ENCODE data around the gene SLC49A3. TPM values are rescaled to one million over a fixed set of nuclear protein-coding genes. Genes with fewer than 3 reads are reported as not detected.

The SLC49A3 gene
- total RNA-seq, 1 experiment from 2014 or later, result 6.9 TPM

DNA sequence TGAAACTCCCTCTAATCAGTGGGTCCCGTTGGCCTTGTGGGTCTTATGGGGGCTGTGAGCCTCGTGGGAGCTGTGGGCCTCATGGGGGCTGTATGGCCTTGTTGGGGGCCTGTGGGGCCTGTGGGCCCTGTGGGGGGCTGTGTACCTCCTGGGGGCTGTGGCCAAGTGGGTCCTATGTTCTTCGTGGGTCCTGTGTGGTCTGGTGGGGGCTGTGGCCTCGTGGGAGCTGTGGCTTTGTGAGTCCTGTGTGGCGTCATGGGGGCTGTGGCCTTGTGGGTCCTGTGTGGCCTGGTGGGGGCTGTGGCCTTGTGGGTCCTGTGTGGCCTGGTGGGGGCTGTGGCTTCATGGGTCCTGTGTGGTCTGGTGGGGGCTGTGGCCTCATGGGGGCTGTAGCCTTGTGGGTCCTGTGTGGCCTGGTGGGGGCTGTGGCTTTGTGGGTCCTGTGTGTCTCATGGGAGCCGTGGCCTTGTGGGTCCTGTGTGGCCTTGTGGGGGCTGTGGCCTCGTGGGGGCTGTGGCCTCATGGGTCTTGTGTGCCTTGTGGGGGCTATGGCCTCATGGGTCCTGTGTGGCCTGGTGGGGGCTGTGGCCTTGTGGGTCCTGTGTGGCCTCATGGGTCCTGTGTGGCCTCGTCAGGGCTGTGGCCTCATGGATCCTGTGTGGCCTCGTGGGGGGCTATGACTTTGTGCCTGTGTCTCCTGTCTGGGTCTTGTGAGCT is 24.1 kb upstream of the SLC49A3 start:
- H3K4me1 ChIP-seq (ENCODE audit: insufficient read depth, low read length), result no peaks in the 10 kb centered on the region
- peaks cover 2% of the 10 kb centered on the region for H4K20me1 ChIP-seq (ENCODE audit: control insufficient read depth, insufficient read depth, insufficient read length)
- H3K9ac ChIP-seq (ENCODE audit: extremely low read depth, insufficient read length, low read length), result no peak overlapping the region
- no peak overlapping the region; the same call in 1 of the 2 replicates for H3K14ac ChIP-seq (ENCODE audit: insufficient read depth, low read length)
- no peaks in the 10 kb centered on the region for H3K27me3 ChIP-seq (ENCODE audit: insufficient read depth, low read length)
- no peak overlapping the region for H3K4me2 ChIP-seq (ENCODE audit: insufficient read depth, insufficient read length, low read length)
- H3K56ac ChIP-seq (ENCODE audit: insufficient read length, low read depth, low read length), result no peak overlapping the region
- H2AK5ac ChIP-seq (ENCODE audit: insufficient read length, low read length), result no peak overlapping the region
- peaks cover 28 to 33% (median 30%) of the 10 kb centered on the region in 3 experiments for H3K36me3 Mint-ChIP-seq (ENCODE audit: insufficient read depth in 1 of 3, low read depth in 3 of 3)
- H3K27ac Mint-ChIP-seq, result no peak overlapping the region
- H3T11ph ChIP-seq (ENCODE audit: low read length), result no peak overlapping the region
- no peak overlapping the region for H3K27ac ChIP-seq (ENCODE audit: insufficient read length, low read depth, low read length)
- peaks cover 42% of the 10 kb centered on the region; the same call in 1 of the 2 replicates for H3K79me2 ChIP-seq (ENCODE audit: insufficient read depth, low read length)
- no peak overlapping the region for H3K4ac ChIP-seq (ENCODE audit: low read depth, low read length)
- H2BK12ac ChIP-seq (ENCODE audit: insufficient read length, low read depth, low read length), result no peak overlapping the region
- H3K9me3 Mint-ChIP-seq, result peaks cover 0 to 4% of the 10 kb centered on the region in 2 experiments; a peak in 2 of 5 replicates
- H4K91ac ChIP-seq (ENCODE audit: insufficient read length, low read depth, low read length), result no peak overlapping the region
- peaks cover 18% of the 10 kb centered on the region for H3K79me1 ChIP-seq (ENCODE audit: insufficient read depth, low read depth, low read length, poor library complexity, severe bottlenecking)
- H3K18ac ChIP-seq (ENCODE audit: insufficient read length, low read depth, low read length), result no peak overlapping the region
- no peak overlapping the region for H4K5ac ChIP-seq (ENCODE audit: insufficient read length, low read depth, low read length)
- no peak for DNase-seq
- no peak overlapping the region for H2BK120ac ChIP-seq (ENCODE audit: low read depth, low read length, poor library complexity, severe bottlenecking)
- H3K23me2 ChIP-seq (ENCODE audit: insufficient read length, low read depth, low read length, poor library complexity, severe bottlenecking), result no peaks in the 10 kb centered on the region
- H3K23ac ChIP-seq (ENCODE audit: insufficient read length, low read depth, low read length), result no peak overlapping the region
- H2BK5ac ChIP-seq (ENCODE audit: insufficient read length, low read length), result no peak overlapping the region
- H3K9me3 ChIP-seq (ENCODE audit: control insufficient read depth, low read depth, low read length), result no peaks in the 10 kb centered on the region
- no peak overlapping the region for H4K8ac ChIP-seq (replicated peaks; ENCODE audit: insufficient read length, low read depth, low read length)
- H2AFZ ChIP-seq (ENCODE audit: low read length), result no peak overlapping the region
- no peak overlapping the region for H2BK15ac ChIP-seq (ENCODE audit: low read depth, low read length)
- TF ChIP-seq, protein P1, sequence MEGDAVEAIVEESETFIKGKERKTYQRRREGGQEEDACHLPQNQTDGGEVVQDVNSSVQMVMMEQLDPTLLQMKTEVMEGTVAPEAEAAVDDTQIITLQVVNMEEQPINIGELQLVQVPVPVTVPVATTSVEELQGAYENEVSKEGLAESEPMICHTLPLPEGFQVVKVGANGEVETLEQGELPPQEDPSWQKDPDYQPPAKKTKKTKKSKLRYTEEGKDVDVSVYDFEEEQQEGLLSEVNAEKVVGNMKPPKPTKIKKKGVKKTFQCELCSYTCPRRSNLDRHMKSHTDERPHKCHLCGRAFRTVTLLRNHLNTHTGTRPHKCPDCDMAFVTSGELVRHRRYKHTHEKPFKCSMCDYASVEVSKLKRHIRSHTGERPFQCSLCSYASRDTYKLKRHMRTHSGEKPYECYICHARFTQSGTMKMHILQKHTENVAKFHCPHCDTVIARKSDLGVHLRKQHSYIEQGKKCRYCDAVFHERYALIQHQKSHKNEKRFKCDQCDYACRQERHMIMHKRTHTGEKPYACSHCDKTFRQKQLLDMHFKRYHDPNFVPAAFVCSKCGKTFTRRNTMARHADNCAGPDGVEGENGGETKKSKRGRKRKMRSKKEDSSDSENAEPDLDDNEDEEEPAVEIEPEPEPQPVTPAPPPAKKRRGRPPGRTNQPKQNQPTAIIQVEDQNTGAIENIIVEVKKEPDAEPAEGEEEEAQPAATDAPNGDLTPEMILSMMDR (conservative IDR thresholded peaks at IDR 0.05), result no peak
- WGBS (ENCODE audit: extremely low coverage, insufficient read length, low lambda C conversion rate), result no CpG with 5 or more reads among the region's 9 CpGs
- no peak overlapping the region for H2BK20ac ChIP-seq (ENCODE audit: low read depth, low read length, poor library complexity, severe bottlenecking)
- H3K4me3 Mint-ChIP-seq, result no peak overlapping the region
- no peaks in the 10 kb centered on the region for H3K27me3 Mint-ChIP-seq (ENCODE audit: low read depth)
- peaks cover 3 to 5% of the 10 kb centered on the region in 2 experiments; a peak in 3 of 4 replicates for H3K4me1 Mint-ChIP-seq
